ENCODE data around the gene TNNI3.
A peak's percentile ranks its signal among the peaks of the same experiment; 100 is the strongest.
"Not testable (repeated sequence)": the region's sequence is repeated elsewhere in the genome, so short reads cannot be mapped to it uniquely, and the experiment has no call there.

TNNI3 gene

DNA sequence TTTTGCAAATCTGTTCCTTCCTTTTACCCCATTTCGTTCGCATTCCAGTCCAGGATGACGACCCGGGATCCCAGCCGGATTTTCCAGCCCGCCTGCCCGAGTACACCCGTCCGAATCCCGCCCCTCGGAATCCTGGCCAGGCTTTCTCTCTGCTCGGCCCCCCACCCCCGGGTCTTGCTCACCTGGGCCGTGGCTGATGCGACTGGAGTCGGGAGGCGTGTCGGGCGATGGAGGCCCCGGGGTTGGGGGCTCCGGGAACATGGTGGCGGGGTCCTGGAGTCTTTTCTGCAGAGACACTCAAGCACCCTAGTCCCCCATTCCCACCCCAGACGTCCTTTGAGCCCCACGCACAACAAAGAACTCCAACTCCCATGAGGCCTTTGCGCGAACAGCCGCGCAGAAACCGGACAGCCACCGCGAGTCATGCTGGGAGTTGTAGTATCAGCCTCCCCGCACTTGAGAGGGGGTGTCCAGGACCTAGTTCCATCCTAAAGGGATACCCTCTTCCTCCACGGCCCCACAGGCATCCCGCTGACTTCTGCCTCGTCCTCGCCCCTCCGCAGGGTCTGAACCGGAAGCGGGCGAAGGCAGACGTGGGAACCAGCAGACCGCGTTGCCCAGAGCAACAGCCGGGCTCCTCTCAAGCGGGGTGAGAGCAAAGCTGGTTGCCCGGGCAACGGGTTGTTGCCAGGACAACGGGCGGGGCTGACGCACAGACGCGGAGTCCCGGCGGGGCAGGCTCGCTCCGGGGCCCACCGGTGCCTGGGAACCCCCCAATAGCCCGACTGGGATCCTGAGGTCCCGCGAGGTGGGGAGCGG lies 21.5 kb upstream of the TNNI3 start:
- H3K9ac ChIP-seq (ENCODE audit: low read depth, low read length), result peak overlapping the region; percentile 49; the same call in 1 of the 2 replicates
- no peaks in the 10 kb centered on the region for H3K36me3 ChIP-seq (ENCODE audit: insufficient read depth, low read length)
- no peaks in the 10 kb centered on the region for H3K9me3 ChIP-seq (ENCODE audit: control insufficient read depth, insufficient read depth, low read length)
- peaks cover 6% of the 10 kb centered on the region for H3K4me1 ChIP-seq (ENCODE audit: insufficient read depth, low read length)

DNA sequence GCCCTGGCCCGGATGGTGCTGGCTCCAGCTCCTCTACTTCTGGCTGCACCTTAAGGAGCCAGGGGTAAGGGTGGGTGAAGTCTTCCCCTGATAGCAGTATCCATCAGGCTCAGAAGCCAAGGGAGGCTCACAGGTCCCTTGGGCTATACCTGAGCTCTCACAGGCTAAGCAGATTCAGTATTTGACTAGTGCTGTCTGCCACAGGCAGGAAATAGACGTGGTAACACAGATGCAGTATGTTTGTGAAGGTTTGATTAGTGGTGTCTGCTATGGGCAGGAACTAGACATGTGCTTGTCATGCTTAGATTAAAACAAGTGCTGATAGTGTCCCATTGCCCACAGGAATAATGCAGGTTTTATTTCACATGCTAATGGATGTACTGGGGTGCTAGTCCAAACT lies 18.5 kb upstream of the TNNI3 start:
- peaks cover 6% of the 10 kb centered on the region for H3K4me1 ChIP-seq (ENCODE audit: insufficient read depth, low read length)
- H3K9ac ChIP-seq (ENCODE audit: low read depth, low read length), result no peak overlapping the region

DNA sequence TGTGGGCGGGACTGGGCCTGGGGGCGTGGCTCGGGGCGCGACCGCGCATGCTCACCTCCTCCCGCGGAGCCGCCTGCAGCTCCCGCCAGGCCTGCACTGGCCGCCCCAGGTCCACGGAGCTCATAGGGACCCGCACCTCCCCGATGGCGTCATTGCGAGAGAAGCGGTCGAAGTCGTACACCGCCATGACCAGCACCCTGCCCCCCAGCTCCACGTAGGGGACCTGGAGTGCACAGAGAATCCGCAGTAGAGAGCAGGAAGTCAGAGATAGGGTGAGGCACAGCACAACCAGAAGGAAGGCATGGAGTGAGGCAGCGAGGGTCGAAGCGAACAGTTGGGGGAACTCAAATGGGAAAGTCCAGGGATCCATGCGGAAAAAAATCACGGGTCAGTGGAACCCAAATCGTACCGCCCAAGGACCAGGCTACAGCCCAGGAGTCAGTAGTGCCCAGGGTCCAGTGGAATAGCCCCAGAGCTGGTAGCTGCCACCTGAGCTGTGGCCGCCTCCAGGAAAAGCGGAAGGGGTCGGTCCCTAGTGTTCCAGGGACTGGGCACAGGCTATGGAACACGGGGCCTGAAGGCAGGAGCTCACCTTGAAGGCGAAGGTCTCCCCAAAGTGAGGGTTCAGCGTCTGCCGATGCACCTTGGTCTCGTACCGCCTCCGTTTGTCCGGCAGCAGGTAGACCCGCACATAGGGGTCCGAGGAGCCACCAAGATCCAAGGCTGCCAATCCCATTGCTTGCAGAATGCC lies 17.8 kb upstream of the TNNI3 start:
- Histone ChIP-seq H3K9ac (ENCODE audit: low read depth, low read length) (peak overlapping the region; percentile 45; the same call in 1 of the 2 replicates), H3K36me3 (ENCODE audit: insufficient read depth, low read length) (no peaks in the 10 kb centered on the region), H3K4me1 (ENCODE audit: insufficient read depth, low read length) (peaks cover 6% of the 10 kb centered on the region), H3K9me3 (ENCODE audit: control insufficient read depth, insufficient read depth, low read length) (no peaks in the 10 kb centered on the region)

More for the DNA sequence above, 18.5 kb upstream of the TNNI3 start:
- Histone ChIP-seq H3K9me3 (ENCODE audit: control insufficient read depth, insufficient read depth, low read length) (no peaks in the 10 kb centered on the region), H3K36me3 (ENCODE audit: insufficient read depth, low read length) (no peaks in the 10 kb centered on the region)

DNA sequence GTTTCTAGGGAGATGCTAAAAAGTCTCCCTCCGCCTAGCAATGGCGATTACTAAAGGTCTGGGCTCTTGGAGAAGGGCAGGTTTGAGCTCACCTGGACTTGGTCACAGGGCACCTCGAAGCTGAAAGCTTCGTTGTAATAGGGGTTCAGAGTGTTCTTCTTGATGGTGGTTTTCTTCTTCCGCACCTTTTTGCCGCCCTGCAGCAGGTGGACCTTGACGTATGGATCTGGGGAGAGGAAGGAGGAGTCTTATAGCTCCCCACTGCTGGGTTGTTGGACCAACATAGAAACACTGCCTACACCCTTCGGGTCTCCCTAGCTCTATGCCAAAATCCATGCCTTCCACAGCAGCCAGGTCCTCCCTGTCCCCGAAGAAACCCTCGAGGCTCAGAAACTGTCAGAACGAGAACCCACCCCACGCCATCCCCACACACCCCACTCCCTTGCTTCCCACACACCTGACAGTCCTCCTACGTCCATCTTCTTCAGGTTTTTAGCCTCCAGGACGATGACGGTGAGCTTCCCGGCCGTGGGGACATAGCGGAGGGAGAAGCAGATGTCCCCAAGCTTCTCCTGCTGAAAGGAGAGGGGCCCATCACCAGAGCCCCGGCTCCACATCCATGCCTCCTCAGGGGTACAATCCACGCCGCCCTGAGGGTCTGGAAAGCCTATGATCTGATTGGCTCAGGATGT lies 17.0 kb upstream of the TNNI3 start:
- Histone ChIP-seq H3K36me3 (ENCODE audit: insufficient read depth, low read length) (no peaks in the 10 kb centered on the region), H3K4me1 (ENCODE audit: insufficient read depth, low read length) (peaks cover 6% of the 10 kb centered on the region), H3K9ac (ENCODE audit: low read depth, low read length) (peak overlapping the region; percentile 45; the same call in 1 of the 2 replicates), H3K9me3 (ENCODE audit: control insufficient read depth, insufficient read depth, low read length) (no peaks in the 10 kb centered on the region)

DNA sequence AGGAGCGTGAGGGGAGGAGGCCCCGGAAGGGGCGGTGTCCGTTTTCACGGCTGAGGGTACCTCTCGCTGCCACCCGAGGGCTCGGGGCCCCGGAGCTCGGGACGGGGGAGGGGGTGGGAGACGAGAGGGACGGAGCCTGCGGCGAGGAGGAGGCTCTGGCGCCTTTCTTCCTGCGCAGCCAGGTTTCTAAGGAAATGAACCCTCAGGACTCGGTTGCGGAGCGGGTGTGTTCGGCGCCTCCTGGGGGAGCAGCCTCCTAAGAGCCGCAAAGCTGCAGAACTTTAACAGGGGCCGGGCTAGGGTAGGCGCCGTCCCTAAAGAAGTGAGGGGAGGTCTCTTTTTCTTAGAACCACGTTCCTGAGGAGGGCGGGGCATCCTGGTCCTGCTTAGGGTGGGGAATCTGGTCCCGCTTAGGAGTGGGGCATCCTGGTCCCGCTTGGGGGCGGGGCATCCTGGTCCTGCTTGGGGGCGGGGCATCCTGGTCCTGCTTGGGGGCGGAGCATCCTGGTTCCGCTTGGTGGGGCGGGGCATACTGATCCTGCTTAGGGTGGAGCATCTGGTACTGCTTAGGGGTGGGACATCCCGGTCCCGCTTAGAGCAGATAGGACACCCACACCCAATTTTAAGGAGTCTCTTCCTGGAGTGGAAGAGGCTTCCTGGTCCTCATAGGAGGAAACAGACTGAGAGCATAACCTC lies 16.3 kb upstream of the TNNI3 start:
- Histone ChIP-seq H3K4me1 (ENCODE audit: insufficient read depth, low read length) (peaks cover 6% of the 10 kb centered on the region), H3K36me3 (ENCODE audit: insufficient read depth, low read length) (no peaks in the 10 kb centered on the region), H3K9ac (ENCODE audit: low read depth, low read length) (peak overlapping the region; percentile 80), H3K9me3 (ENCODE audit: control insufficient read depth, insufficient read depth, low read length) (no peaks in the 10 kb centered on the region)

DNA sequence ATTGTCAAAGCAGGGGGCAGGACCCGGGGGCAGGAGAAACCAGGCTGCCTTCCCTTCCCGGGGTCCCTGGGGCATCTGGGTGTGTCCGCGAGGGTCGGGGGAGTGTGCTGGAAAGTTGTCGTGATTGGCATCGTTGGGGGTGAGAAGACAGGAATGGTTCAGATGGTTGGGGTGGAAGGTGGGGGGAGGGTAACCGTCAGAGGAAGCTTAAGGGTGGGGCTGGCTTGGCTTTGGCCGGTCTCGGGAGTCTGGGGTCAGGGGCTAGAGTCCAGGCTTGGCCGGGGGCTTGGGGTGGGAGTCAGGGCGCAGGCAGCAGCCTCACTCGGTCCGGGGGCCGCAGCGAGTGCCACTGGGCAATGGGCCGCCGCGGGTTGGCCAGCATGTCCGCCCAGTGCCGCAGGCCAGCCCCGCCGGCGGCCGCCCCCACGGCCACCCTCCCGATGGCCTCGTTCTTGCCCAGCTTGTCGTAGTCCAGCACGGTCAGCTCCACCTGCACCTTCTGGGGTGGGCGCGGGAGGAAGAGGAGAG lies 15.7 kb upstream of the TNNI3 start:
- Histone ChIP-seq H3K4me1 (ENCODE audit: insufficient read depth, low read length) (peaks cover 6% of the 10 kb centered on the region), H3K9me3 (ENCODE audit: control insufficient read depth, insufficient read depth, low read length) (no peaks in the 10 kb centered on the region), H3K9ac (ENCODE audit: low read depth, low read length) (peak overlapping the region; percentile 80), H3K36me3 (ENCODE audit: insufficient read depth, low read length) (no peaks in the 10 kb centered on the region)

DNA sequence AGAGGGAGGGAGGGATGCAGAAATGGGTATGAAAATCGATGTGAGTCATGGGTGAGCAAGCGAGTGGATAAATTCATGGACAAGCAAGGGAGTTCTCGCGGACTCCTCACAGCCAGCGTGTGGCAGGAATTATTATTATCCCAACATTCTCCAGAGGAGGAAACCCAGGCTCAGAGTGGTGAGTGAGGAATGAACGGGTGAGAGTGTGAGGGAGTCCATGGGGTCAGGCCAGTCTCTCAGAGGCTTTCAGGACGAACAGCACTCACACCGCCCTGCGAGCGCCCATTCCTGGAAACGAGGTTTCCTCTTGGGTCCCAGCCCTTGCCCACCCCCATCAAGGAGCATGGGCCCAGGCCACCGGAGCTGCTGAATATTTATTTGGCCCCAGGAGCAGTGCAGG lies 15.2 kb upstream of the TNNI3 start:
- Histone ChIP-seq H3K36me3 (ENCODE audit: insufficient read depth, low read length) (no peaks in the 10 kb centered on the region), H3K9me3 (ENCODE audit: control insufficient read depth, insufficient read depth, low read length) (no peaks in the 10 kb centered on the region), H3K9ac (ENCODE audit: low read depth, low read length) (peak overlapping the region; percentile 80; the same call in 1 of the 2 replicates), H3K4me1 (ENCODE audit: insufficient read depth, low read length) (peaks cover 6% of the 10 kb centered on the region)

DNA sequence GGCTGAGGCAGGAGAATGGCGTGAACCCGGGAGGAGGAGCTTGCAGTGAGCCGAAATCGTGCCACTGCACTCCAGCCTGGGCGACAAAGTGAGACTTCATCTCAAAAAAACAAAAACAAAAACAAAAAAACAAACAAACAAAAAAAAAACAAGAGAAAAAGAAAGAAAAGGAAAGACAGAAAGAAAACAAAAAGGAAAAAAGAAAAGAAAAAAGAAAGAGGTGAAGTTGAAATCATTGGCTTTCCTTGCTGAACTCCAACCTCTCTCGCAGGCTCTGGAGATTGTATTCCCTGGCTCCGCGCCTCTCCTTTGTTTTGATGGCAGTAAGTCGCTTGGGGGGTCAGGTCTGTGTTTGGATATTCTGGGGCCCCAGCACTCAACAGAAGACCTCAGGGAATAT lies 14.8 kb upstream of the TNNI3 start:
- H3K4me1 ChIP-seq (ENCODE audit: insufficient read depth, low read length); H3K36me3 ChIP-seq (ENCODE audit: insufficient read depth, low read length); H3K9me3 ChIP-seq (ENCODE audit: control insufficient read depth, insufficient read depth, low read length): not testable (repeated sequence)
- H3K9ac ChIP-seq (ENCODE audit: low read depth, low read length), result peak overlapping the region; percentile 80; the same call in 1 of the 2 replicates

DNA sequence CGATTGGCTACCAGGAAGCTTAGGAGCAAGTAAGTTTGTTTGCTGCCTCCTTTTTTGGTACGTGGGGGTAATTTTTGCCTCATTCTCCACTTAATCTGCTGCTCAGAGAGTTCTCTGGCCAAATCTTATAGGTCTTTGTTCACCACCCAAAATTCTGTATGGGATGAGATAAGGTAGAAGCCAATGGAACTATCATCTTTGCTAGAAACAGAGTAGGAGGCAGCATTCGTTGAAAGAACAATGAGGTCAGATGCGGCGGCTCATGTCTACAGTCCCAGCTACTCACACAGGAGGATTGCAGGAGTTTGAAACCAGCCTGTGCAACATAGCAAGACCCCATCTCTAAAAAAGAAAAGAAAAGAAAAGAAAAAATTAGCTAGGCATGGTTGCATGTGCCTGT lies 13.9 kb upstream of the TNNI3 start:
- no peaks in the 10 kb centered on the region for H3K9me3 ChIP-seq (ENCODE audit: control insufficient read depth, insufficient read depth, low read length)
- no peaks in the 10 kb centered on the region for H3K36me3 ChIP-seq (ENCODE audit: insufficient read depth, low read length)
- H3K9ac ChIP-seq (ENCODE audit: low read depth, low read length), result no peak overlapping the region
- H3K4me1 ChIP-seq (ENCODE audit: insufficient read depth, low read length), result peaks cover 5% of the 10 kb centered on the region

DNA sequence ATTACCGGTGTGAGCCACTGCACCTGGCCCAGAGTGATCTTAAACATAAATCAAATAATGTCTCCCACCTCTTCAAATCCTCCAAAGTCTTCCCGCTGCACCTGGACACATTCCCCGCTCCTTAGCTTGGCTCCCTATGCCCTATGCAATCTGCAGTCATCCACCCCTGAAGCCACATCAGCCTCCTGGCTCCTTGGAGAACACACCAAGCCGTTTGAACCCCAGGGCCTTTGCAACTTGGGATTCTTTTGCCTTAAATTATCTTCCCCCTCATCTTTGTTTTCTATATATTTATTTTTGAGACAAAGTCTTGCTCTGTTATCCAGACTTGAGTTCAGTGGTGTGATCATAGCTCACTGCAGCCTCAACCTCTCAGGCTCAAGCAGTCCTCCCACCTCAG lies 11.6 kb upstream of the TNNI3 start:
- H3K36me3 ChIP-seq (ENCODE audit: insufficient read depth, low read length), result no peaks in the 10 kb centered on the region
- H3K4me1 ChIP-seq (ENCODE audit: insufficient read depth, low read length), result no peaks in the 10 kb centered on the region
- no peaks in the 10 kb centered on the region for H3K9me3 ChIP-seq (ENCODE audit: control insufficient read depth, insufficient read depth, low read length)
- H3K9ac ChIP-seq (ENCODE audit: low read depth, low read length), result no peak overlapping the region

DNA sequence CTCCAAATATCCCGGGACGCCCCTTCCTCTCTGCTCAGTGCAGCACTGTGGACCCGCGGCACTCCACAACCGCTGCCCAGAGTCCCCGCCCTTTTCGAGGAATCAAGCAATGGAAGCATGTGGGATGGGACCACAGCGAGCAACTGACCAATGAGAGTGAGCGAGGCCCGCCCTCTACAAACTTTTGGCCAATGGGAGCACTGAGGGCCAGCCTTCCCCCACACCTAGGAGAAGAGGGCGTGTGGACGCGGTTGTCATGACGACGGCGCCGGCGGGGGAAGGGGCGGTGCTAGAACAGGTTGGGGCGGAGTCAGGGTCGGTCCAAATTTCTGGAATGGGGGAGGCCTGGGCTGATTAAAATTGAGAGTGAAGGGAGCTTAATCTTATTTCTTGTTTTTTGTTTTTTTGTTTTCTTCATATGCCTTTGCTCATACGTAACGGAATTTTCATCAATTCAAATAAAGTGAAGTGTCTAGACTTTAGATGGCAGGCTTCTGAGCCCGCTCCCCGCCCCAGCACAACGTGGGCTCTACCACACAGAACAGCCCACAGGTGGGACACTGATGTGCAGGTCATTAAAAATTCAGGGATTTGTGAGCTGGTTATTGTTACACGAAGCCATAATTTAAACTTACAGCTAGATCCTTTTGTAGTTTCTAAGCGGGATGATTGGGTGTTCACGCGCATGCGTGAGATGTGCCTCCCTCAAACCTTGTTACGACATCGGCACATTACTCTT lies 9.2 kb upstream of the TNNI3 start, which contains the start of gene DNAAF3:
Gene DNAAF3, minus strand, starts transcription at position 84 of the 739 bp plus-strand sequence. CDS start 200 bp downstream, outside the sequence.
- Histone ChIP-seq H3K9me3 (ENCODE audit: control insufficient read depth, insufficient read depth, low read length) (no peaks in the 10 kb centered on the region), H3K9ac (ENCODE audit: low read depth, low read length) (peak within 1 kb of the TSS; percentile 55), H3K36me3 (ENCODE audit: insufficient read depth, low read length) (no peaks in the 10 kb centered on the region), H3K4me1 (ENCODE audit: insufficient read depth, low read length) (no peaks in the 10 kb centered on the region)

DNA sequence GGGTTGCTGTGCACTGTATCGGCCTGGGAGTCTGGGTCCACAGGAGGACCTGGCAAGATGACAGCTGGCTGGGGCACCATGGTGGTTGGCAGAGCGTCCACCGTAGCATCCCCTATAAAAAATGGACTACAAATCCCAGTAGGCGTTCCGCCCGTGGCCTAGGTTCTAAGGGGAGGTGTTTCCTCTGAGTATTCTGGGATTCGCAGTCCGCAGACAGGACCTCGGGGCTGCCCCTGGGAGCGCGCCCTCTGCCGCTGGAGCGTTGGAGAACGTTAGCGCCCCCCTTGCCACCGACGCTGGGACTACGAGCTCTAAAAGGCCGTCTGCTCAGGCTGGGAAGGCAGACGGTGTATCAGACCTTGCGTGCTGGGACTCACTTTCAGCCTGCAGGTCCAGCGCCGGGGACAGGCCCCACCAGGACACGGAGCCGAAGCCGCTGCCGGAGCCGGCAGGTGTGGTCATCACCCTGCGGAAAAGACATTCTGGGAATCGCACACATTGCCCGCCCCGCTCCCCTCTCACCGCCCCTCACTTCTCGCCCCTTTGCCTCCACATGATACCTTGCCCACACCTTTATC lies 8.5 kb upstream of the TNNI3 start:
- Histone ChIP-seq H3K36me3 (ENCODE audit: insufficient read depth, low read length) (no peaks in the 10 kb centered on the region), H3K9ac (ENCODE audit: low read depth, low read length) (peak overlapping the region; percentile 40; the same call in 1 of the 2 replicates), H3K9me3 (ENCODE audit: control insufficient read depth, insufficient read depth, low read length) (no peaks in the 10 kb centered on the region), H3K4me1 (ENCODE audit: insufficient read depth, low read length) (no peaks in the 10 kb centered on the region)
